ENCODE results near the gene AAK1. TPM values are rescaled to one million over a fixed set of nuclear protein-coding genes. Genes with fewer than 3 reads are reported as not detected.

The AAK1 gene
- total and polyA plus RNA-seq, 2 of the 13 experiments (the other 11 are each of a cell fraction or from before 2014, with no cell fraction given): 9.8 to 10.3 TPM

GRCh38 chr2:69665152-69665551, 21.6 kb upstream of the AAK1 start (continued):
- TF ChIP-seq FOXA1 (IDR thresholded peaks at IDR 0.05) (no peak), FOXA1 (CRISPR knock-in tag; IDR thresholded peaks at IDR 0.05) (no peak), TGIF2 (CRISPR knock-in tag; IDR thresholded peaks at IDR 0.05) (no peak), RARA (CRISPR knock-in tag; IDR thresholded peaks at IDR 0.05) (no peak), IRF9 (CRISPR knock-in tag; IDR thresholded peaks at IDR 0.05; ENCODE audit: borderline replicate concordance) (no peak), SETDB1 (CRISPR knock-in tag; IDR thresholded peaks at IDR 0.05; ENCODE audit: borderline replicate concordance) (no peak), ZNF574 (CRISPR knock-in tag; IDR thresholded peaks at IDR 0.05) (no peak), ZNF615 (CRISPR knock-in tag; IDR thresholded peaks at IDR 0.05; ENCODE audit: borderline replicate concordance) (no peak)
- TF ChIP-seq, protein P1, sequence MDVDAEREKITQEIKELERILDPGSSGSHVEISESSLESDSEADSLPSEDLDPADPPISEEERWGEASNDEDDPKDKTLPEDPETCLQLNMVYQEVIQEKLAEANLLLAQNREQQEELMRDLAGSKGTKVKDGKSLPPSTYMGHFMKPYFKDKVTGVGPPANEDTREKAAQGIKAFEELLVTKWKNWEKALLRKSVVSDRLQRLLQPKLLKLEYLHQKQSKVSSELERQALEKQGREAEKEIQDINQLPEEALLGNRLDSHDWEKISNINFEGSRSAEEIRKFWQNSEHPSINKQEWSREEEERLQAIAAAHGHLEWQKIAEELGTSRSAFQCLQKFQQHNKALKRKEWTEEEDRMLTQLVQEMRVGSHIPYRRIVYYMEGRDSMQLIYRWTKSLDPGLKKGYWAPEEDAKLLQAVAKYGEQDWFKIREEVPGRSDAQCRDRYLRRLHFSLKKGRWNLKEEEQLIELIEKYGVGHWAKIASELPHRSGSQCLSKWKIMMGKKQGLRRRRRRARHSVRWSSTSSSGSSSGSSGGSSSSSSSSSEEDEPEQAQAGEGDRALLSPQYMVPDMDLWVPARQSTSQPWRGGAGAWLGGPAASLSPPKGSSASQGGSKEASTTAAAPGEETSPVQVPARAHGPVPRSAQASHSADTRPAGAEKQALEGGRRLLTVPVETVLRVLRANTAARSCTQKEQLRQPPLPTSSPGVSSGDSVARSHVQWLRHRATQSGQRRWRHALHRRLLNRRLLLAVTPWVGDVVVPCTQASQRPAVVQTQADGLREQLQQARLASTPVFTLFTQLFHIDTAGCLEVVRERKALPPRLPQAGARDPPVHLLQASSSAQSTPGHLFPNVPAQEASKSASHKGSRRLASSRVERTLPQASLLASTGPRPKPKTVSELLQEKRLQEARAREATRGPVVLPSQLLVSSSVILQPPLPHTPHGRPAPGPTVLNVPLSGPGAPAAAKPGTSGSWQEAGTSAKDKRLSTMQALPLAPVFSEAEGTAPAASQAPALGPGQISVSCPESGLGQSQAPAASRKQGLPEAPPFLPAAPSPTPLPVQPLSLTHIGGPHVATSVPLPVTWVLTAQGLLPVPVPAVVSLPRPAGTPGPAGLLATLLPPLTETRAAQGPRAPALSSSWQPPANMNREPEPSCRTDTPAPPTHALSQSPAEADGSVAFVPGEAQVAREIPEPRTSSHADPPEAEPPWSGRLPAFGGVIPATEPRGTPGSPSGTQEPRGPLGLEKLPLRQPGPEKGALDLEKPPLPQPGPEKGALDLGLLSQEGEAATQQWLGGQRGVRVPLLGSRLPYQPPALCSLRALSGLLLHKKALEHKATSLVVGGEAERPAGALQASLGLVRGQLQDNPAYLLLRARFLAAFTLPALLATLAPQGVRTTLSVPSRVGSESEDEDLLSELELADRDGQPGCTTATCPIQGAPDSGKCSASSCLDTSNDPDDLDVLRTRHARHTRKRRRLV (CRISPR knock-in tag; IDR thresholded peaks at IDR 0.05): no peak
- TF ChIP-seq, protein P2, sequence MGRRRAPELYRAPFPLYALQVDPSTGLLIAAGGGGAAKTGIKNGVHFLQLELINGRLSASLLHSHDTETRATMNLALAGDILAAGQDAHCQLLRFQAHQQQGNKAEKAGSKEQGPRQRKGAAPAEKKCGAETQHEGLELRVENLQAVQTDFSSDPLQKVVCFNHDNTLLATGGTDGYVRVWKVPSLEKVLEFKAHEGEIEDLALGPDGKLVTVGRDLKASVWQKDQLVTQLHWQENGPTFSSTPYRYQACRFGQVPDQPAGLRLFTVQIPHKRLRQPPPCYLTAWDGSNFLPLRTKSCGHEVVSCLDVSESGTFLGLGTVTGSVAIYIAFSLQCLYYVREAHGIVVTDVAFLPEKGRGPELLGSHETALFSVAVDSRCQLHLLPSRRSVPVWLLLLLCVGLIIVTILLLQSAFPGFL (CRISPR knock-in tag; IDR thresholded peaks at IDR 0.05): no peak
